HG03060 (cell line): ENCODE results near the gene KAZALD1.
"Not testable (repeated sequence)": the region's sequence is repeated elsewhere in the genome, so short reads cannot be mapped to it uniquely, and the experiment has no call there.

Experiments
- ATAC-seq: cut with Tn5 transposase; IDR thresholded peaks from one replicate; pipeline ENCODE4 v1.9.1; 2021; ENCODE audit warnings: low read depth, moderate number of reproducible peaks; ENCODE audit not compliant: unreplicated experiment

Gene KAZALD1

GRCh38 chr10:101029520-101030295, 32.1 kb upstream of the KAZALD1 start:
- no peak for ATAC-seq

- no peak for ATAC-seq
These were observed 31.2 kb upstream of the KAZALD1 start for GRCh38 chr10:101030496-101031127.

DNA sequence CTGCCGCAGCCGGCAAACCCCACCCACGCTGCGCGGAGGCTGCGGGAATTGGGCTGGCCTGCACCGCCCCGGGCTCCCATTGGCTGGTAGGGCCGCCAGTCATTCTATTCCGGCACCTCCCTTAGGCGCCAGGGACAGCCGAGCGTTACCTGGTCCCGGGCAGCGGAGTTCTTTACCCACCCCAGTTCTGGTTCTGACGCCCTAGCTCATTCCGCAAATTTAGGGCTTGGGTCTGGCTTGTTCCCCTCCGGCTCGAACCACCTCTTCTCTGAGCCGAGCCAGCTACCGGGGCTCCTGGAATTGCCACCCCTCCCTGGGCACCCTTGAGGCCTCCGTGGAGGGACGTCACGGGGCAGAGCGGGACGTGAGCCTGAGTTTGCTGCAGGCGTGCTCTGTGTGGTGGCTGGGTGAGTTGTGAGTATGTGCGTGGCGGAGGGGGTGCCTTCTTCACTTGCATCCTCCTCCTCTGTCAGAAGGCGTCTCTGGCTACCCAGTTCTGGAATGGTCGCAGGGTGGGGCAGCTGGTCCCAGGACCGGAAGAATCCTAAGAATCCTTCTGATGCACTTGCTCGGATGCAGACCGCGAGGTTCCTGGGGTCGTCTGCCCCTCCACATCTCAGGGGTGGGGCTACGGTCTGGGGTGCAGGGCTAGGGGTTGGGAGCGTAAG, 30.5 kb upstream of the KAZALD1 start, which contains the start of the genes PDZD7 and SFXN3:
Gene PDZD7, minus strand, starts transcription at position 2 of the 668 bp plus-strand sequence. CDS start 910 bp downstream, outside the sequence.
Gene SFXN3, plus strand, starts transcription at position 107 of the 668 bp plus-strand sequence. CDS start 3,461 bp downstream, outside the sequence.
- ATAC-seq: peak; percentile 61

DNA sequence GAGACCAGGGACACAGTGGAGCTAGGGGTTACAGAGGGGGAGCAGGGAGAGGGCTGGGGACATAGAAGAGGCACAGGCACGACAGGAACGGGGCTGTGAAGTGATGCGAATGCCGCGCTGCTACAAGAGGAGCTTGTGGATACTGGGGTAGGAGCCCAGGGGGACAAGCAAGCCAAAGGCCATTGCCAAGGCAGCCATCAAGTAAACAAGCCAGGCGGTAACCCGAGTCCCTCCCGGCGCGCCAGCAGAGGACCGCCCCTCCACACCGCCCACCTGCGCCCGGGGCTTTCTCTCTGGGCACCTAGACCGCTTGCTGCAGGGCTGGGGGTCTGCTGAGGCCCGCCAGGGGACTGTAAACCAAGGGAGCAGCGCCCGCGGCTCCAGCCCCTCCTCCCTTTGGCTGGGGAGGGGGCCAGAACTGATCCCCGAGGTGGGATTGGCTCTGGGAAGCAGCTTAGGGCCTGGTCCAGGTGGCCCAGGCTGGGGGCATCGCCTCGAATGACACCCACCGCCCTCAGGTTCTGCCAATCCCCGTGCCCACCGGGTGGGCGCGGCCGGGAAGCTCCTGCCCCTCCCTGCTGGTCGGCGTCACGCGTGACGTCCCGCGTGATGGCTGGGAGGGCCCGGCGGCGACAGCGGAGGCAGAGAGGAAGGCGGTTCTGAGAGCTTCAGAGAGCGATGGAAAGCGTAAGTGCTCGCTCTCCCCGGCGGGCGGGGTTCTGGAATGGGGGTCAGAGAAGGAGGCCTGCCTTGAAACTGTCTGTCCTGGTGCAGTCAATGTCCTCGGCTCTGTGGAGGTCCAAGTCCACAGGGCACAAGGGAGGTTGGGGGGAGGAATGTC, 29.8 kb upstream of the KAZALD1 start:
- no peak for ATAC-seq

DNA sequence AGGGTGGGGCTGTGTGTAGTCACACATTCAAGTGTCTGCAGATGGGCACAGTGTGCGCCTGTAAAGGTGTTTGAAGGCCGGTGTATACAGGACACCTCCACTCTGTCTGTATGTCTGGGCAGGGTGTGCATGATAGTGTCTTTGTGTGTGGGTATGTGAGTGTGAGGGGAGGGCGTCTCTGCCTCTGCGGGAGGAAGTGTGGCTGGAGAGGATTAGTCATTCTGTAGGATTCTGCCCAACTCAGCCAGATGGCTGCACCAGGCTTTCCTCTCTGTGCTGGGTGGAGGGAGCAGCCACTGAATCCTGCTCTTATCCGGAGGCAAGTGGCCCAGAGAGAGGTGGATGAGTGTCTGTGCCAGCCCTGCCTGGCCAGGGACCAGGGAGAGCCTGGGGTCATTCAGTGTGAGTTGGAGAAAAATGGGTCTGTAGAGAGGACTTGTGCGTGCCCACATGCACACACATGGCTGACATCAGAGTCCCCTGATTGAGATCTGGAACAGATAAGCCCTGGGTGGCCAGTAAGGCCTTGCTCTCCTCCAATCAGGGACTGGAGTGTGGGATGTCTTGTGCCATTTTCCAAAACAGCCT, 29.1 kb upstream of the KAZALD1 start:
- no peak for ATAC-seq

GRCh38 chr10:101033276-101033675, 28.5 kb upstream of the KAZALD1 start:
- ATAC-seq: no peak

GRCh38 chr10:101034404-101034803, 27.4 kb upstream of the KAZALD1 start:
- not testable (repeated sequence) for ATAC-seq

DNA sequence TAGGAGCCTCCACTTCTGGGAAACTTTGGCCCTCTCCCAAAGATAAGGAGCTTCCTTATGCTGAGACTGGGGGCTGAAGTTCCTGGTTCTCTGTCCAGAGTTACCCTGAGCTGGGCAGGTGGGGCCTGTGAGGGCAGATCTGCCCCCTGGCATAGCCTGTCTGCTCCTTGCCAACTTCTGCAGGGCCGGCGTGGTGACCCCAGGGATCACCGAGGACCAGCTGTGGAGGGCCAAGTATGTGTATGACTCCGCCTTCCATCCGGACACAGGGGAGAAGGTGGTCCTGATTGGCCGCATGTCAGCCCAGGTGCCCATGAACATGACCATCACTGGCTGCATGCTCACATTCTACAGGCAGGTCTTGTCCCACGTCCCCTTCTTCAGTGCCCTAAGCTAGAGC, 26.5 kb upstream of the KAZALD1 start:
- no peak for ATAC-seq

GRCh38 chr10:101035916-101036702, 25.7 kb upstream of the KAZALD1 start:
- ATAC-seq: no peak

DNA sequence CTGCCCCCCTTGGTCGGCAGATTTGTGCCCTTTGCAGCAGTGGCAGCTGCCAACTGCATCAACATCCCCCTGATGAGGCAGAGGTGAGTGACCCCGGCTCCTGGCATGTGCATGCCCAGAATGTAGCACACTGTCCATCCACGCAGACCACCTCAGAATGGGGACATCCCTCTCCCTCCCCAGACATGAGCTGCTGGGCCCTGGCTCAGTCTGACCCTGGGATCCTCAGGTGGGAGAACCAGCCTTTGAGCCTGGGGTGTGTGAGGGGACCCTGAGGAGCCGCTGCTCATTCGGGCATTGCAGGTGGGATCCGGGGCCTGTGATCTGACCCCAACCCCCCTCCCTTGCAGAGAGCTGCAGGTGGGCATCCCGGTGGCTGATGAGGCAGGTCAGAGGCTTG, 25.1 kb upstream of the KAZALD1 start:
- ATAC-seq: no peak

GRCh38 chr10:101038484-101038883, 23.3 kb upstream of the KAZALD1 start:
- no peak for ATAC-seq

DNA sequence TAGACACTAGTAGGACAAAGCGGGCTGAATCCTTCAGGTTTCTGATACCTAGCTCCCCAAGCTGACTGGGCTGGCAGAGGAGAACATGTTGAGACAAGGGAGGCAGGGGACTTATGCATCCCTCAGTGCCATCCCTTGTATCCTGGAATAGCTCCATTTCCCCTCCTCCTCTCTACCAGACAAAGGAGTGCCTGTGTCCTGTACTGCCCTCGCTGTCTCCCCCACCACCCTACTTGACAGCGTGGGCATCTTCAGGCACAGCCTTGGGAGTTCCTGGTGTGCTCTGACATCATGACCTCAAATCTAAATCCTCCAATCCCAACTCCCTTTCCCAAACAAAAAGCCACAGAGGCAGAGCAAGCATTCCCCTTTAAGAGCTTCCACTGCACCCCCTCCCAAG, 21.7 kb upstream of the KAZALD1 start:
- no peak for ATAC-seq

DNA sequence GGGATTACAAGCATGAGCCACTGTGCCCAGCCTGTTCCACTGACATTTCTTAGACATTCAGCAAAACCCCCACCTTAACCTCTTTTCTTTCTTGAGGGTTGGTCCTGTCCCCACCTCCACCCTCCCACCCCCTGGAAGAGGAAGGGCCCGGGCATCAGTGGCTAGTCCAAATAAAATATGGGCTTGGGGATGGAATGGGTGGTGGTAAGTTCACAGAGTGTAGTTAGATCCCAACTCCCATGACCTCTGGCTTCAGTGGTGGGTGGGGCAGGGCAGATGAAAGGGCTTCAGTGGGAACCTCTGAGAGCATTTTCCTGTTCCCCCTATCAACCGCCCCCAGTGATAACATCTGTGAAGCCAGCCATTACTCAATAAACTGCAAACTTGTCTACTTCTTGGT, 20.9 kb upstream of the KAZALD1 start:
- no peak for ATAC-seq

- ATAC-seq: no peak
These were observed 20.5 kb upstream of the KAZALD1 start for GRCh38 chr10:101041252-101041761.

DNA sequence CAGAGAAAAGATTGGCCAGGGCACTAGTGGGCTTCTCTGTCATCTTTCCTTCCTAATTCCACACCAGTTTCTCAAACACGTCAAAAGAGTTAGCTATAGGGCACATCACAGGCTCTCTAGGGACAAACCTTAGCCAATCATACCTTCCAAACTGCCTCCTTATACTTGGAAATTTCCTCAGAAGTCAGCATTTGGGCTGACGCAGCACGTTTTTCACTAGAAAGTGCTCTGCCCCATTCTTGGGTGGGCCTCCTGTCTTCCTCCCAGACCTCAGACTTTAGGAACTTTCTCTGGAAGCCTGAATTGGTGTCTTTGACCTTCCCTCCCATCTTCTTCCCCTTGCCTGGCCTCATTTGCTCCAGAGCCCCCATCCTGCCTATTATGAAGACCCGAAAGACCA, 19.7 kb upstream of the KAZALD1 start:
- ATAC-seq: no peak

GRCh38 chr10:101042667-101043362, 19.0 kb upstream of the KAZALD1 start:
- ATAC-seq: peak; percentile 93

DNA sequence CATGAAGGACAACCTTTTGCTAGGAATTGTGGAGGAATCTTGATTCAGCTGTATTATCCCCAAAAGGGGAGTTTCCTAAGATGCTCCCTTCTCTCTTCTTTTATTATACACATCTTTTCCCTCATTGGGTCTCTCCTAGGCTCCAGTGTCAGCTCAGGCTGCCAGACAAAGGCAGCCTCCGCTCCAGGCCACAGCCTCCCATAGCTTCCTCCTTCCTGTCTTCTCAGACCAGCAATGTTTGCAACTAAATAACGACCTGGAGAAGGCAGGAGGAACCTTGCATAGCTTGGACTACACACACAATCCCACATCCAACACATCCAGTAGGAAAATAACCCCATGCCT, 18.5 kb upstream of the KAZALD1 start:
- ATAC-seq: no peak

- no peak for ATAC-seq
These were observed 17.7 kb upstream of the KAZALD1 start for GRCh38 chr10:101044117-101044516.
